Fibroblast of lung (primary cell): ENCODE results near the gene DCTN2.

ENCODE experiments used
- CTCF ChIP-seq, 2 donors: IDR thresholded peaks in 1 of 2; conservative IDR thresholded peaks in 1 of 2; 1 replicate in 1 of 2; 2 replicates in 1 of 2; pipeline ENCODE4 v1.5.1; 2011 to 2012; ENCODE audit warnings: low read length in 2 of 2, control low read depth in 1 of 2, inconsistent platforms in 1 of 2, low read depth in 1 of 2, mild to moderate bottlenecking in 1 of 2
- EZH2 ChIP-seq: IDR thresholded peaks from 2 replicates; pipeline ENCODE4 v1.5.1; 2012; ENCODE audit warnings: low read length, control low read depth, mild to moderate bottlenecking; ENCODE audit errors: missing control alignments

- TF ChIP-seq CTCF (conservative IDR thresholded peaks at IDR 0.05 in 1 of 2, IDR thresholded peaks at IDR 0.05 in 1 of 2; ENCODE audit: low read depth in 1 of 2, low read length in 2 of 2) (no peak), EZH2 (no peak)
Observed at GRCh38 chr12:57547288-57548012, 458 bp upstream of the DCTN2 start.
